Fibroblast of skin of scalp (primary cell): Measurements from ENCODE around the gene CSMD2.

ENCODE experiments used
- DNase-seq: peaks from one replicate; pipeline ENCODE4 v3.0.0-alpha.2; 2013

CSMD2 gene

GRCh38 chr1:33472269-33472980, 692.6 kb downstream of the CSMD2 start, which contains the start of gene ZSCAN20:
Gene ZSCAN20, plus strand, starts transcription at chr1:33472645. Its CDS starts 6,644 bp downstream, at chr1:33479289.
- peak; percentile 99 for DNase-seq

GRCh38 chr1:33471416-33471815, 693.6 kb downstream of the CSMD2 start:
- DNase-seq, result no peak

- peak; percentile 86 for DNase-seq
Measured at GRCh38 chr1:33470495-33471012, 694.5 kb downstream of the CSMD2 start.

GRCh38 chr1:33469691-33470090, 695.3 kb downstream of the CSMD2 start:
- no peak for DNase-seq

GRCh38 chr1:33468967-33469366, 696.1 kb downstream of the CSMD2 start:
- DNase-seq, result no peak

- peak; percentile 52 for DNase-seq
Measured at GRCh38 chr1:33468531-33468930, 696.5 kb downstream of the CSMD2 start.

GRCh38 chr1:33468011-33468410, 697.0 kb downstream of the CSMD2 start:
- no peak for DNase-seq

GRCh38 chr1:33466159-33466558, 698.9 kb downstream of the CSMD2 start:
- no peak for DNase-seq

- DNase-seq, result no peak
Measured at GRCh38 chr1:33465316-33465715, 699.7 kb downstream of the CSMD2 start.

GRCh38 chr1:33464552-33464951, 700.5 kb downstream of the CSMD2 start:
- DNase-seq, result no peak
